GM10266 (cell line): ENCODE measurements around the gene XPC.

ENCODE experiments used
- DNase-seq: peaks from one replicate; pipeline ENCODE4 v3.0.0; 2012; ENCODE audit errors: extremely low spot score
- CTCF ChIP-seq: IDR thresholded peaks from 2 replicates; pipeline ENCODE4 v1.5.1; 2012; ENCODE audit warnings: mild to moderate bottlenecking, low read depth; ENCODE audit not compliant: control insufficient read depth, insufficient read depth; ENCODE audit errors: missing control alignments

Gene XPC

DNA sequence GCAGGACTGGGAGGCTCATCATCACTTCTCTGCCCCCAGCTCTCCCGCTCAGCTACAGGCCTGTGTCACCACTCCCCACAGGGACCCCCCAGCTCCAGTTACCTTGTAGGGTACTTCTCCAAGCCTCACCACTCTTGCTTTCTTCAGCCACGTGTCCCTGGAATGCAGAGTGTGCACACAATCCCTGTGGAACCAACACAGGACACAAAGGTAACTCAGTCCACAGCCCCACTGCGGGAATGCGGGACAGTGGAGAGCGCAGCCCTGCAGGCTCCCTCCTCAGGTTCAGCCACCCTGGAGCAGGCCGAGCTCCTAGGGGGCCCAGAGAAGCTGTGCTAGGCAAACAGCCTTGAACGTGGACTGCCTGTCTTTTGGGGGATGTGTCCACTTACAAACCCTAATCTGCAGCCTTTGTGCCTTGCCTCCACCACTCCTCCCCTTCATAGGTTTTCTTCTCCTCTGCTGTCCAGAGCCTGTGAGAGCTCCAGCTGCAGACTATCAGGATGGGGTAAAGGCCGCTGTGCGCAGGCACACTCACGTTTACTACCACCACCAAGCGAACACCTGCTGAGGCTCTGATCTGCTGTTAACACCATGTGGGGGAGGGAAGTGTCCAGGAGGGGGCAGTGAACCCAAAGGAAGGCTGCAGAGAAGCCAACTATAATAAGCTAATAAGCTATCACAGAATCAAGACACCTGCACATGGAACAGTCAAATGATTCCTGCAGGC is 26.0 kb downstream of the XPC start:
- TF ChIP-seq CTCF, result peak; percentile 8
- no peak for DNase-seq

- no peak for DNase-seq
- no peak for TF ChIP-seq CTCF
Measured at GRCh38 chr3:14151471-14152083, 26.8 kb downstream of the XPC start.

DNA sequence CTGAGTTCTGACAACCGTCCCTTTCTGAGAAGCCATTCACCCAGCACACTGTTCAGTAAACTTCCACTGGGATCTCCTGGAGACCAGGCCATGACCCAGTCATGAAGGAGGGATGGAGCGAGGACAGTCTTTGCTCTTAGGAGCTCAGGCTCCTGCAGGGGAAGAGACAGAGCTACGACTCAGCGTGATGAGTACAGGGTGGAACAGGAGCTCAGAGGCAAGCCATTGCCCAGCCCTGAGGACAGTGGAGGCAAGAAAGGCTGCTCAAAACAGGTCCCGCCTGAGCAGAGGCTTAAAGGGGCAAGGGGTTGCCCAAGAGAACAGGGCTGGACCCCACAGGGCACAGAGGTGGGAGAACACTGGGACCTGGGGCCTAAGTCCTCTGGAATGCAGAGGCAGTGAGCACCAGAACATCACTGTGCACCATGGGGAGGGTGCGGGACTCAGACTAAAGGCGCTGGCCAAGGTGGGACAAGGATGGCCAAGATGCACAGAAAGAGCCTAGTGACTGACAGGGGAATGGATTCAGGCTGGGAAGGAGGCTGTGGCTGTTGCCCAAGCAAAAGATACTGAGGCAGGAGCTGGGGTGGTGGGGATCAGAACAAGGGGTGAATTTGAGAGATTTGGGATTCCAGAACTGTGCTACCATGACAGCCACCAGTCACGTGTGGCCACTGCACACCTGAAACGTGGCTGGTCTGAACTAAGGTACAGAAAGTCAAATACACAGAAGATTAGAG is 27.7 kb downstream of the XPC start:
- no peak for TF ChIP-seq CTCF
- DNase-seq, result no peak

DNA sequence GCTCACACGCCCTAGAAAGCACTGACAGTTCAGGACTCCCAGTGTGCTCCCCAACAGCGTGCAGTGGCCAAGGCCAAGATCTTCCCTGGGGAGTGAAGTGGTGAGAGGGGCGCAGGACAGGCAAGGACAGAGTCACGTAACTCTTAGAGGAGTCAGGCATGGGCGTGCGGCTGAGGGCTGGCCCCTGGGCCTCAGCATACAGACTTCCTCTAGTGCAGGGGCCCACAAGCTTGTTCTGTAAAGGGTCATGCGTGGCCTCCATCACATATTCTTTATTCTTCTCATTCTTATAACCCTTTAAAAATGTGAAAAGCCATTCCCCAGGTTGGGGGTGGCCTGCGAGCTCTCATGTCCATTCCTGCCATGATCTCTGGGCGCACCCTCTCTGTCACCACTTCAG is 28.3 kb downstream of the XPC start:
- no peak for DNase-seq
- TF ChIP-seq CTCF, result no peak

GRCh38 chr3:14148041-14148985 is 30.1 kb downstream of the XPC start:
- no peak for DNase-seq
- TF ChIP-seq CTCF, result no peak

- TF ChIP-seq CTCF, result no peak
- DNase-seq, result no peak
Measured at GRCh38 chr3:14147617-14148016, 30.8 kb downstream of the XPC start.
